HG03558 (cell line): ENCODE measurements around the gene MOXD1.
"Not testable (repeated sequence)": the region's sequence is repeated elsewhere in the genome, so short reads cannot be mapped to it uniquely, and the experiment has no call there.

Experiments used
- ATAC-seq: cut with Tn5 transposase; IDR thresholded peaks from one replicate; pipeline ENCODE4 v1.9.1; 2021; ENCODE audit warnings: moderate number of reproducible peaks; ENCODE audit not compliant: unreplicated experiment; ENCODE audit errors: extremely low read depth

Gene MOXD1

DNA sequence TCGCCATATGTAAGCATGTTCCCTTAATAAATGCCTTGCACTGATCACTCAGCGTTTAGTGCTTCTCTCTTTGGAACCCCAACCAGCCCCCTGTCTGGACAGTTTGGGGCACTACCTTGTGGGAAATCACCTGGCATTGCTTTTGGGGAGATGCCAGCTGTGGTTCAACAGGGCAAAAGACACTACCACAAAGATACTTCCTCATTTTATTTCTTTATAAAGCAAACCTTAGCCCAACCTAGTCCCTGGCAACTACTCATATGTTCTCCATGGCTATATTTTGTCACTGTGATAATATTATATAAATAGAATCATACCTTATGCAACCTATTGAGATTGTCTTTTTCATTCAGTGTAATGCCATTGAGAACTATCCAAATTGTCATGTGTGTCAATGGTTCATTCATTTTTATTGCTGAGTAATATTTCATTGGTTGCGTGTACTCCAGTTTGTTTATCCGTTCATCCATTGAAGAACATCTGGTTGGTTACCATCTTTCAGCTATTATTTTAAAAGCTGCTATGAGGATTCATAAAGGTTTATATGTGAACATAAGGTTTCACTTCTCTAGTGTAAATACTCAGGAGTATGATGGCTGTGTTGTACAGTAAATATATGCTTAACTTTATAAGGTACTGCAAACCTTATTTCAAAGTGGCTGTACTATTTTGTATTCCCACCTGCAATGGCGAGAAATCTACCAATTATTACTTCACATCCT is 114.8 kb downstream of the MOXD1 start:
- no peak for ATAC-seq

DNA sequence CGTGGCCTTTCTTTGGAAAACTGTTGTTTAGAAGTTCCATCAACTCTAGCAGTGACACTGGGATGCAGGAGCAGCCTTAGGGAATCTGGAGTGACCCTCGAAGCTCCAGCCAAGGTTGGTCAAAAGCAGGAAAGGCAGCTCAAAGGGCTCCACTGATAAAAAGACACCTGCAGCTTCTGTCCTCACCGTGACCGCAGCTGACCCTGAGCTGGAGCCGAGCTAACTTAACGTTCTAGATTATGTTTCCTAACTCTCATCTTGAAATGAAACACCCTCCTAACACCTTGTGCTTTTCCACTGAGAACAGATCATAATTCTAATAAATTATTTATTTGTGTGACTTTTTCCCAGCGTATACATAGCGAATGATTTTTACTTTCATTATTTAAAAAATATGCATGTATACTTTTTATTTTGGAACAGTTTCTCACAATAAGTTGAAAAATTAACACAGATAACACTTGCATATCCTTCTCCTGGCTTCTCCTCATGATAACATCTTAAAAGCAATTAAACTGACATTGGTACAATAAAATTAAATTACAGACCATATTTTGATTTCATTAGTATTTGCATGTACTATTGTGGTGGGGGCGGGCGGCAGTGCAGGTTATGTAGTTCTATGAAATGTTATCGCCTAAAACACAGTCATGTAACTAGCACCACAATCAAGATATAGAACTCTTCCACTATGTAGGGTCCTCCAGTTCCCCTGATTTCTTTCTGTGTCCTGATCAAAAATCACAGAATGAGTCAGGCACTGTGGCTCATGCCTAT is 116.1 kb downstream of the MOXD1 start:
- no peak for ATAC-seq

- no peak for ATAC-seq
Measured at GRCh38 chr6:132282696-132283095, 118.6 kb downstream of the MOXD1 start.

- no peak for ATAC-seq
Measured at GRCh38 chr6:132280436-132280835, 120.8 kb downstream of the MOXD1 start.

GRCh38 chr6:132279592-132280139 is 121.6 kb downstream of the MOXD1 start:
- peak; percentile 56 for ATAC-seq

DNA sequence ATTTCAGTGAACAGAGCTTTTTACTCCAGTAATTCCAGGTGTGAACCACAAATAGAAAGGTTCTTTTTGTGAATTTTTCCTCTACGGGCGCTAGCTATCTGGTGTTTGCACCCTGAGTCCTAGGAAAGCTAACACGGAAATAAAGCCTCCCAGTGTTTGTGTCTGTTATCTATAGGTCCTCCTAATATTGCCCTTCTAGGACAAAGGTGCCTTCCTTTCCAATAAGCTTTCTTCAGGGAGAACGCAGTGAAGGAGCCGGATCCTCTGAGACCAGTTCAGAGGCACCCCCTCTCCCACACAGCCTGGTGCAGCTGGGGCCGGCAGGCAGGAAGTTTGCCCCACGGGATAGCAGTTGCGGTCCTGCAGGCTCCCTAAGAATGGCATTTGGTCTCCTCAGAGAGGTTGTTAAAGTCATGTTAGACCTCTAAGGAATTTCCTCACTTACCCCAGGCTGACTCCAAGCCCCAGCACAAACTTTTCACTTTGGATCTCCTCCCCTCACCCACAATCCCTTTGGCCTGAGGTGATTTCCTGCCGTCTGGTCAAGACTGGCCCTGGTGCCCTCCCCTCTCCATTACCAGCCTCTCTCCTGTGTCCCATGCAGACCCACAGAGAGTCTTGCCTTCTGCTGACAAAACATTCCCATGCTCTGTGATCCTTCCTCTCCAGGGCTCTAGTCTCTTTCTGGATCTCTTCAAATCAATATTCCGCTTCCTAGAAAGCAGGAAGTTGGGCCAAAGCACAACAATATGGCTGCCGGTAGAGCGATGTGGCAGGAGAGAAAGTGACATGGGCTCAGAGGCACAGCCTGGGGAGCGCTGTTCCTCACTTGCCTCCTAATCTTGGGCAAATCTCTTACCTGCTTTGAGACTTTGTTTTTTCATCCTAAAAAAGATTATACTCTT is 126.0 kb downstream of the MOXD1 start:
- ATAC-seq, result no peak

- no peak for ATAC-seq
Measured at GRCh38 chr6:132272776-132273175, 128.5 kb downstream of the MOXD1 start.

GRCh38 chr6:132270726-132271402 is 130.4 kb downstream of the MOXD1 start:
- no peak for ATAC-seq

- ATAC-seq, result not testable (repeated sequence)
Measured at GRCh38 chr6:132268666-132269065, 132.6 kb downstream of the MOXD1 start.

DNA sequence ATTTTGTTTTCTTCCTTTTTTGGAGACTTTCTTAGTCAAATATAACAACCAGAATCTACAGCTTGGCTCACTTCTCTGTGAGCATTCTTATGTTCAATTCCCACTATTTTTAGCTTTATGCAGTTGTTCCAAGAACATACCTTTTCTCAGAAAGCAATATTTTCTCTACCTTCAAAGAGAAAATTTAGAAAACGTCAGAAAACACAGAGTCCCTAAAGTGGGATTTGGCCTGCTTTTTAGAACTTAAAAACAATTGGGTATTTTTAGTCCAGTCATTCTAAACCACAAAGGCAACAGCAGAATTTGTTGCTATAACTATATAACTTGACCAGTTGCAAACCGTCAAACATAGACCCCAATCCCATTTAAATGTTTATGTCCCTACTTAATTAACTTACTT is 133.1 kb downstream of the MOXD1 start:
- ATAC-seq, result no peak

DNA sequence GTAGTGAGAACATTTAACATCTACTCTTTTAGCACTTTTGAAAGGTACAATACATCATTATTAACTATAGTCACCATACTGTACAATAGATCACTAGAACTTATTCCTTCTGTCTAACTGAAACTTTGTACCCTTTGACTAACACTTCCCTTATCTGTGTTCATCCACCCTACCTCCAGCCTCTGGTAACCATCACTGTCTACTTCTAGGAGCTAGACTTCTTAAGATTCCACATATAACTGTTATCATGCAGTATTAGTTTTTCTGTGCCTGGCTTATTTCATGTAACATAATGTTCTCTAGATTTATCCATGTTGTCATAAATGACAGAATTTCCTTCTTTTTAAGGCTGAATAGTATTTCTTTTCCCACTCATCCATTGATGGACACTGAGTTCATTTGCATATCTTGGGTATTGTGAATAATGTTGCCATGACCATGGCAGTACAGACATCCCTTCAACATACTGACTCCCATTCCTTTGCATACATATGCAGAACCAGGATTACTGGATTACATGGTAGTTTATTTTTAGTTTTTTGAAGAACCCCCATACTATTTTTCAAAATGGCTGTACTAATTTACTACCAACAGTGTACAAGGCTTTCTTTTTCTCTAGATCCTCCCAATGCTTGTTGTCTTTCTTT is 135.7 kb downstream of the MOXD1 start:
- no peak for ATAC-seq

GRCh38 chr6:132264021-132264500 is 137.2 kb downstream of the MOXD1 start:
- ATAC-seq, result no peak

DNA sequence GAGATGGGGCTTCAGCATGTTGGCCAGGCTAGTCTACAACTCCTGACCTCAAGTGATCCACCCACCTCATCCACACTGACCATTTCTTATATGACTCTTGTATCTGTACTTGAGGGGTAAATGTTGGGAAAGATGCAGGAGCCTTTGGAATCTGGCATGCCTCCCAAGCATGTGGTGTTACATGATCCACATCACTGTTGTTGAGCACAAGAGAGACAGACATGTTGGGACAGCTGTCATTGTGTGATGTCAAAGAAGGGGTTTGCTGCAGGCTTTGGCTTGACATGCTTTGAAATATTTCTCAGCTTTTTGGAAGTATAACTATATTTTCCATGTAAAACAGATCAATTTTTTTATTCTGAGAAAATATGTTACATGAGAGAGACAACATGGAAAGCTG is 139.9 kb downstream of the MOXD1 start:
- no peak for ATAC-seq

DNA sequence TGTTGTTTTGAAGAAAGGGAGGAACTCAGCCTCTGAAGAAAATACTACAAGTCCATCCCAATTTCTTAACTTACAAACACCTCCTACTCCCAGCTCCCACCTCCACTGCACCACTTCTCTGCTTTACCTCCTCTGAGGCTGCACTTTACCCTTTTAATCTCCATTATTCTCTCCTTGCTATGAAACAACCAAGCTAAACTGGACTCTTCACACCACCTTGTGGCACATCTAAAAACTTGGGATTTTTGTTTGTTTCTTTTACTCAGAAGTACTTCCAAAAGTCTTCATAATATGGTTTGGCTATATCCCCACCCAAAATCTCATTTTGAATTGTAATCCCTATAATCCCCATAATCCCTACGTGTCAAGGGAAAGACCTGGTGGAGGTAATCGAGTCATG is 142.2 kb downstream of the MOXD1 start:
- no peak for ATAC-seq

DNA sequence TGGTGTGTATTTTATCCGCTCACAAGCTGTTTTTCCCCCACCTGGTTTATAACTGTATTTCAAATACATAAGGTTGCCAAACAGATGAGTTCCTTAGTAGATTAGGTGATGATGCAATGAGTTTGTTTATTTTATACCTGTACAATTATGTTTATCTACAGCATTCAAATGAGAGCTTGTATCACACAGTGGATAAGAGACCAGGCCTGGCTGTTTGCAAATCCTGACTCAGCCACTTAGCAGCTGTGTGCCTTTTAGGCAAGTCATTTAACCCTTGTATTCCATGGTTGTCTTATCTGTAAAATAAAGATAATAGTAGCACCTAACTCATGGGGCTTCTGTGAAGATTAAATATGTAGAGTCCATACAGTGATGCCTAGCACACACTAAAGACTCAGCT is 143.7 kb downstream of the MOXD1 start:
- no peak for ATAC-seq

DNA sequence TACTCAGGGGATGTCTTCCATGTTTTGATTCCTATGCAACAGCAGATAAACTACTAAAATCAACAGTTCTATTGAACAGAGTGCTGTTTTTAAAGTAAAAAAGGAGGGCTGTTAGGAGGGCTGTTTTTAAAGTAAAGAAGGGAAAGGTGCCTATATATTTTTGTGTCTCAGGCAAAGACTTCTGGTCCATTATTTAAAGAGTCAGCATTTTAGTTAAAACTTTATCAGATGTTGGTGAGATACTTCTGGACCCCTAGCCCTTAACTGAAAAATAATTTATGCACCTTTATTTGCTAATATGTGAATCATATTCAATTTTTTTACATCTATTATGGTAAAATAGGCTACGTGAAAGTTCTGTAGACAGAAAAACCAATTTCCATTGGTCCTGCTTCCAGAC is 144.8 kb downstream of the MOXD1 start:
- no peak for ATAC-seq

GRCh38 chr6:132253906-132254305 is 147.4 kb downstream of the MOXD1 start:
- no peak for ATAC-seq

DNA sequence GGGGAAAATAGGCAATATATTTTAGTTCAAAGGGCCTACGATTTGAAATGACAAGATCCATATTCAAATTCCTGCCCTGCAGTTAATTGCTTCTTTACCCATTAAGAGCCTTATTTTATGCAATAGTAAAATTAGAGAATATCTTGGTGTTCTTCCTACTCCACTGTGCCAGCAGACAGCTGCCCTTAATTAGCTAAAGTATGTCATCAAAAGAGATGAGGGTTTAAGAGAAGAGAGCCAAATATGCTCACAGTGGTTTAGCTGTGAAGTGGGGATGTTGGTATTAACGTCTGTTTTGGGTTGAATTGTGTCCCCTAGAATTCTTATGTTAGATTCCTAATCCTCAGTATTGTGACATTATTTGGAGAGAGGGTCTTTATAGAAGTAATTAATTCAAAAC is 148.1 kb downstream of the MOXD1 start:
- no peak for ATAC-seq

DNA sequence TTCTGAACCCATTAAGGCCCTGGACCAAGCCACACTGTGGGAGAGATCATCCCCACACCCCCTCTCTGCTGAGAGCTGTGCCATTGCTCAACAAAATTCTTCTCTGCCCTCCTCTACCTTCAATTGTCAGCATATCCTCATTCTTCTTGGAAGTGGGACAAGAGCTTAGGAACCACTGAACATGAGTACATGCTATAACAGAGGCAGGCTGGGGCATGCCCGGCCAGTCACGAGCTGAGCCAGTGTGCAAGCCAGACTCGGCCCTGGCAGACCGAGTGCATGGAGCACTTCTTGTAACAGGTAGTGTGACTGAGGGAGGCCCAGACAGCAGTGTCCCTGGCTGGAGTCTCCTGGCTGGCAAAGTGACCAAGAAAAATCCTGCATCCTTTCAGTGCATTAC is 149.2 kb downstream of the MOXD1 start:
- ATAC-seq, result no peak
